Measurements from ENCODE around the gene VSNL1. TPM values are rescaled to one million over a fixed set of nuclear protein-coding genes. Genes with fewer than 3 reads are reported as not detected.

VSNL1 gene
- total and polyA plus RNA-seq, 5 donors = 26.5 to 39.3 (median 36.8) TPM

- 73% methylated on average over 1 of the region's 1 CpG for WGBS
- intact Hi-C loops (cut with DNase I) = no loop called here
- Histone ChIP-seq H3K4me1 (ENCODE audit: control insufficient read depth, insufficient read depth, low read length) (peaks cover 6% of the 10 kb centered on the region), H3K27me3 (ENCODE audit: control insufficient read depth, insufficient read depth) (no peaks in the 10 kb centered on the region), H3K9me3 (ENCODE audit: control insufficient read depth, low read length) (no peaks in the 10 kb centered on the region), H3K27ac (ENCODE audit: low read length) (no peak overlapping the region), H3K4me3 (ENCODE audit: low read length) (no peak overlapping the region)
- DNase-seq (no peak), ATAC-seq (no peak)
These were observed 74.7 kb downstream of the VSNL1 start for GRCh38 chr2:17615147-17615546.

GRCh38 chr2:17615728-17616351 is 75.3 kb downstream of the VSNL1 start:
- ATAC-seq = peak in 1 of 2 donors; percentile 28

GRCh38 chr2:17616405-17616804 is 75.9 kb downstream of the VSNL1 start:
- Histone ChIP-seq H3K4me1 (ENCODE audit: control insufficient read depth, insufficient read depth, low read length) (peaks cover 5% of the 10 kb centered on the region), H3K9me3 (ENCODE audit: control insufficient read depth, low read length) (no peaks in the 10 kb centered on the region), H3K27me3 (ENCODE audit: control insufficient read depth, insufficient read depth) (no peaks in the 10 kb centered on the region), H3K27ac (ENCODE audit: low read length) (no peak overlapping the region), H3K4me3 (ENCODE audit: low read length) (no peak overlapping the region)
- 78% methylated on average over 1 of the region's 1 CpG for WGBS
- intact Hi-C loops (cut with DNase I) = no loop called here
- ATAC-seq = no peak
- no peak for DNase-seq

More at GRCh38 chr2:17615728-17616351, 75.3 kb downstream of the VSNL1 start:
- DNase-seq = no peak
- H3K4me1 ChIP-seq (ENCODE audit: control insufficient read depth, insufficient read depth, low read length) = peaks cover 6% of the 10 kb centered on the region
- H3K27me3 ChIP-seq (ENCODE audit: control insufficient read depth, insufficient read depth) = no peaks in the 10 kb centered on the region
- intact Hi-C loops (cut with DNase I) = no loop called here
- peak overlapping the region; percentile 33 for H3K27ac ChIP-seq (ENCODE audit: low read length)
- no peak overlapping the region for H3K4me3 ChIP-seq (ENCODE audit: low read length)
- no peaks in the 10 kb centered on the region for H3K9me3 ChIP-seq (ENCODE audit: control insufficient read depth, low read length)
- 84% methylated on average over 1 of the region's 1 CpG for WGBS

GRCh38 chr2:17617516-17617915 is 77.0 kb downstream of the VSNL1 start:
- no peak overlapping the region for H3K27ac ChIP-seq (ENCODE audit: low read length)
- no peaks in the 10 kb centered on the region for H3K9me3 ChIP-seq (ENCODE audit: control insufficient read depth, low read length)
- no peak overlapping the region for H3K4me3 ChIP-seq (ENCODE audit: low read length)
- ATAC-seq (no peak), DNase-seq (no peak)
- intact Hi-C loops (cut with DNase I) = no loop called here
- peaks cover 4% of the 10 kb centered on the region for H3K4me1 ChIP-seq (ENCODE audit: control insufficient read depth, insufficient read depth, low read length)
- H3K27me3 ChIP-seq (ENCODE audit: control insufficient read depth, insufficient read depth) = no peaks in the 10 kb centered on the region
- WGBS = 91% methylated on average over 5 of the region's 5 CpGs

- WGBS = 98% methylated on average over 1 of the region's 1 CpG
- Histone ChIP-seq H3K4me1 (ENCODE audit: control insufficient read depth, insufficient read depth, low read length) (peaks cover 4% of the 10 kb centered on the region), H3K9me3 (ENCODE audit: control insufficient read depth, low read length) (no peaks in the 10 kb centered on the region), H3K4me3 (ENCODE audit: low read length) (no peak overlapping the region), H3K27ac (ENCODE audit: low read length) (no peak overlapping the region), H3K27me3 (ENCODE audit: control insufficient read depth, insufficient read depth) (no peaks in the 10 kb centered on the region)
- ATAC-seq = no peak
- intact Hi-C loops (cut with DNase I) = no loop called here
- no peak for DNase-seq
These were observed 77.5 kb downstream of the VSNL1 start for GRCh38 chr2:17617955-17618354.

- no peak overlapping the region for H3K4me3 ChIP-seq (ENCODE audit: low read length)
- H3K27me3 ChIP-seq (ENCODE audit: control insufficient read depth, insufficient read depth) = no peaks in the 10 kb centered on the region
- DNase-seq = peak; percentile 40 to 74 (median 54)
- intact Hi-C loops (cut with DNase I) = no loop called here
- H3K27ac ChIP-seq (ENCODE audit: low read length) = peak overlapping the region; percentile 3
- ATAC-seq = peak; percentile 82 to 84
- no peaks in the 10 kb centered on the region for H3K9me3 ChIP-seq (ENCODE audit: control insufficient read depth, low read length)
- WGBS = 34% methylated on average over 6 of the region's 6 CpGs
- H3K4me1 ChIP-seq (ENCODE audit: control insufficient read depth, insufficient read depth, low read length) = peaks cover 4% of the 10 kb centered on the region
These were observed 79.8 kb downstream of the VSNL1 start for GRCh38 chr2:17620280-17620679.

GRCh38 chr2:17620841-17621240 is 80.3 kb downstream of the VSNL1 start:
- Histone ChIP-seq H3K27ac (ENCODE audit: low read length) (no peak overlapping the region), H3K4me3 (ENCODE audit: low read length) (no peak overlapping the region), H3K4me1 (ENCODE audit: control insufficient read depth, insufficient read depth, low read length) (peaks cover 4% of the 10 kb centered on the region), H3K9me3 (ENCODE audit: control insufficient read depth, low read length) (no peaks in the 10 kb centered on the region), H3K27me3 (ENCODE audit: control insufficient read depth, insufficient read depth) (no peaks in the 10 kb centered on the region)
- intact Hi-C loops (cut with DNase I) = no loop called here
- DNase-seq = no peak
- ATAC-seq = no peak

GRCh38 chr2:17621781-17622180 is 81.3 kb downstream of the VSNL1 start:
- no peak for ATAC-seq
- 61% methylated on average over 2 of the region's 2 CpGs for WGBS
- no peaks in the 10 kb centered on the region for H3K4me1 ChIP-seq (ENCODE audit: control insufficient read depth, insufficient read depth, low read length)

GRCh38 chr2:17625446-17625845 is 85.0 kb downstream of the VSNL1 start:
- WGBS = 71% methylated on average over 3 of the region's 3 CpGs
- Histone ChIP-seq H3K27me3 (ENCODE audit: control insufficient read depth, insufficient read depth) (no peaks in the 10 kb centered on the region), H3K4me1 (ENCODE audit: control insufficient read depth, insufficient read depth, low read length) (no peaks in the 10 kb centered on the region), H3K9me3 (ENCODE audit: control insufficient read depth, low read length) (no peaks in the 10 kb centered on the region), H3K27ac (ENCODE audit: low read length) (no peak overlapping the region), H3K4me3 (ENCODE audit: low read length) (no peak overlapping the region)
- ATAC-seq (no peak), DNase-seq (no peak)
- intact Hi-C loops (cut with DNase I) = no loop called here

More at GRCh38 chr2:17621781-17622180, 81.3 kb downstream of the VSNL1 start:
- no peak for DNase-seq
- intact Hi-C loops (cut with DNase I) = no loop called here
- no peak overlapping the region for H3K4me3 ChIP-seq (ENCODE audit: low read length)
- no peaks in the 10 kb centered on the region for H3K27me3 ChIP-seq (ENCODE audit: control insufficient read depth, insufficient read depth)
- no peak overlapping the region for H3K27ac ChIP-seq (ENCODE audit: low read length)
- H3K9me3 ChIP-seq (ENCODE audit: control insufficient read depth, low read length) = no peaks in the 10 kb centered on the region

- H3K27me3 ChIP-seq (ENCODE audit: control insufficient read depth, insufficient read depth) = no peaks in the 10 kb centered on the region
- no peaks in the 10 kb centered on the region for H3K4me1 ChIP-seq (ENCODE audit: control insufficient read depth, insufficient read depth, low read length)
- intact Hi-C loops (cut with DNase I) = no loop called here
- H3K27ac ChIP-seq (ENCODE audit: low read length) = no peak overlapping the region
- H3K9me3 ChIP-seq (ENCODE audit: control insufficient read depth, low read length) = no peaks in the 10 kb centered on the region
- DNase-seq (no peak), ATAC-seq (no peak)
- WGBS = 68% methylated on average over 3 of the region's 3 CpGs
- no peak overlapping the region for H3K4me3 ChIP-seq (ENCODE audit: low read length)
These were observed 86.5 kb downstream of the VSNL1 start for GRCh38 chr2:17626986-17627385.

- ATAC-seq (no peak), DNase-seq (no peak)
- Histone ChIP-seq H3K27ac (ENCODE audit: low read length) (no peak overlapping the region), H3K4me3 (ENCODE audit: low read length) (no peak overlapping the region), H3K27me3 (ENCODE audit: control insufficient read depth, insufficient read depth) (no peaks in the 10 kb centered on the region), H3K9me3 (ENCODE audit: control insufficient read depth, low read length) (no peaks in the 10 kb centered on the region), H3K4me1 (ENCODE audit: control insufficient read depth, insufficient read depth, low read length) (no peaks in the 10 kb centered on the region)
- intact Hi-C loops (cut with DNase I) = no loop called here
- 50% methylated on average over 2 of the region's 2 CpGs for WGBS
These were observed 86.9 kb downstream of the VSNL1 start for GRCh38 chr2:17627434-17627833.

All from right cardiac atrium (tissue), 5 donors.